SK-N-SH (cell line): Measurements from ENCODE around the gene ITGA1. TPM values are rescaled to one million over a fixed set of nuclear protein-coding genes. Genes with fewer than 3 reads are reported as not detected.
A peak's percentile ranks its signal among the peaks of the same experiment; 100 is the strongest.

Experiments
- CTCF ChIA-PET: fragments of 300-600, 350-600 bp; formaldehyde crosslinking; extraction: SDS; loops from one replicate; lab custom pipeline; 2021; lab: Yijun Ruan, JAX
- POLR2A ChIA-PET: fragments of 350-600 bp; sonication (Branson Sonifier 250); formaldehyde crosslinking; extraction: SDS; loops from one replicate; lab custom pipeline; 2020; ENCODE audit warnings: antibody characterized with exemption, inconsistent platforms; lab: Yijun Ruan, JAX
- DNase-seq: peaks from one replicate; pipeline ENCODE4 v3.0.0; 2012
- H2AFZ ChIP-seq: fragments of 200-600 bp; sonication (generic); 2 replicates; pipeline ENCODE4 v1.8.1; 2016; ENCODE audit warnings: antibody characterized with exemption, mild to moderate bottlenecking, low read depth
- H3F3A ChIP-seq: fragments of 200-600 bp; sonication (generic); replicated peaks from 2 replicates; pipeline ENCODE3; 2016; ENCODE audit warnings: antibody characterized with exemption, mild to moderate bottlenecking; ENCODE audit not compliant: insufficient read depth
- H3K27ac ChIP-seq, 2 experiments: fragments of 200-500 bp in 1 of 2; fragments of 200-600 bp in 1 of 2; sonication (Bioruptor generic) in 1 of 2; sonication (generic), shearing (Covaris generic) in 1 of 2; 2 replicates each; pipeline versions ENCODE4 v1.5.1 to v1.6.1; 2014 to 2016; ENCODE audit warnings: low read depth in 2 of 2, inconsistent platforms in 1 of 2, low read length in 1 of 2, mild to moderate bottlenecking in 1 of 2, mixed read lengths in 1 of 2
- H3K27me3 ChIP-seq: fragments of 200-600 bp; sonication (generic), shearing (Covaris generic); 2 replicates; pipeline ENCODE4 v1.6.1; 2016; ENCODE audit warnings: mixed run types; ENCODE audit not compliant: insufficient read depth
- H3K36me3 ChIP-seq, 2 experiments: fragments of 200-500 bp in 1 of 2; fragments of 200-600 bp in 1 of 2; sonication (Bioruptor generic) in 1 of 2; sonication (generic) in 1 of 2; replicated peaks in 1 of 2; 2 replicates each; pipeline versions ENCODE3 to v1.5.1; 2014 to 2016; ENCODE audit warnings: low read length in 1 of 2, mild to moderate bottlenecking in 1 of 2; ENCODE audit not compliant: insufficient read depth in 2 of 2, control insufficient read depth in 1 of 2
- H3K4me1 ChIP-seq, 2 experiments: fragments of 200-500 bp in 1 of 2; fragments of 200-600 bp in 1 of 2; sonication (Bioruptor generic) in 1 of 2; sonication (generic), shearing (Covaris generic) in 1 of 2; 2 replicates each; pipeline versions ENCODE4 v1.5.1 to v1.6.1; 2014 to 2016; ENCODE audit warnings: low read depth in 1 of 2, low read length in 1 of 2, mixed run types in 1 of 2; ENCODE audit not compliant: insufficient read depth in 2 of 2, control insufficient read depth in 1 of 2
- H3K4me2 ChIP-seq: fragments of 200-600 bp; sonication (generic), shearing (Covaris generic); 2 replicates; pipeline ENCODE4 v1.6.1; 2017; ENCODE audit warnings: mixed run types
- H3K4me3 ChIP-seq, 2 experiments: fragments of 200-500 bp in 1 of 2; fragments of 200-600 bp in 1 of 2; sonication (Bioruptor generic) in 1 of 2; sonication (generic), shearing (Covaris generic) in 1 of 2; 2 replicates each; pipeline versions ENCODE4 v1.5.1 to v1.8.1; 2014 to 2016; ENCODE audit warnings: low read depth in 2 of 2, inconsistent platforms in 1 of 2, low read length in 1 of 2, mild to moderate bottlenecking in 1 of 2, mixed read lengths in 1 of 2, moderate library complexity in 1 of 2
- H3K79me2 ChIP-seq: fragments of 200-600 bp; sonication (generic); 2 replicates; pipeline ENCODE4 v1.8.1; 2017; ENCODE audit warnings: mild to moderate bottlenecking; ENCODE audit not compliant: insufficient read depth
- H3K9ac ChIP-seq: fragments of 200-600 bp; sonication (generic); 2 replicates; pipeline ENCODE4 v1.6.1; 2017; ENCODE audit warnings: mixed run types
- H3K9me2 ChIP-seq: fragments of 200-600 bp; sonication (generic); 2 replicates; pipeline ENCODE4 v1.6.1; 2017; ENCODE audit warnings: mixed run types
- H3K9me3 ChIP-seq: fragments of 200-600 bp; sonication (generic); 2 replicates; pipeline ENCODE4 v1.6.1; 2017; ENCODE audit warnings: mixed run types, mild to moderate bottlenecking, moderate library complexity
- H4K20me1 ChIP-seq: fragments of 200-600 bp; sonication (generic); 2 replicates; pipeline ENCODE4 v1.6.1; 2017; ENCODE audit warnings: mild to moderate bottlenecking, mixed run types; ENCODE audit not compliant: insufficient read depth
- CHD2 ChIP-seq: fragments of 150-350 bp; IDR thresholded peaks from 2 replicates; pipeline ENCODE4 v1.6.1; 2018; ENCODE audit warnings: low read length; ENCODE audit not compliant: partially characterized antibody
- EP300 ChIP-seq, 2 experiments: IDR thresholded peaks; 2 replicates each; pipeline versions ENCODE4 v1.4.0 to v1.6.1; 2012; ENCODE audit warnings: borderline replicate concordance in 1 of 2, low read depth in 1 of 2, low read length in 1 of 2
- EZH2phosphoT487 ChIP-seq: fragments of 200-600 bp; sonication (generic); IDR thresholded peaks from 2 replicates; pipeline ENCODE4 v1.6.1; 2017; ENCODE audit warnings: low read depth, mixed run types, mild to moderate bottlenecking, antibody characterized with exemption, moderate library complexity, borderline replicate concordance
- FOSL2 ChIP-seq: IDR thresholded peaks from 2 replicates; pipeline ENCODE4 v1.4.0; 2012; ENCODE audit warnings: low read depth, mild to moderate bottlenecking, moderate library complexity, borderline replicate concordance
- FOXJ3 ChIP-seq: sonication (generic); formaldehyde crosslinking; IDR thresholded peaks from 2 replicates; pipeline ENCODE4 v1.5.1; 2020; ENCODE audit warnings: mild to moderate bottlenecking, missing genetic modification reagents
- FOXM1 ChIP-seq: IDR thresholded peaks from 2 replicates; pipeline ENCODE4 v1.4.0; 2012; ENCODE audit warnings: low read depth, mild to moderate bottlenecking
- GATA2 ChIP-seq: sonication (generic); formaldehyde crosslinking; IDR thresholded peaks from 2 replicates; pipeline ENCODE4 v1.5.0; 2020; ENCODE audit warnings: mild to moderate bottlenecking, missing genetic modification reagents
- JUND ChIP-seq: IDR thresholded peaks from 2 replicates; pipeline ENCODE4 v1.4.0; 2012
- MAX ChIP-seq: IDR thresholded peaks from 2 replicates; pipeline ENCODE4 v1.4.0; 2012; ENCODE audit warnings: low read depth
- NRF1 ChIP-seq: IDR thresholded peaks from 2 replicates; pipeline ENCODE4 v1.6.1; 2012; ENCODE audit warnings: low read depth, mild to moderate bottlenecking, low read length
- RCOR1 ChIP-seq: fragments of 150-350 bp; IDR thresholded peaks from 2 replicates; pipeline ENCODE4 v1.6.1; 2017; ENCODE audit warnings: antibody characterized with exemption, low read length
- RFX5 ChIP-seq: IDR thresholded peaks from 2 replicates; pipeline ENCODE4 v1.6.1; 2012; ENCODE audit warnings: mild to moderate bottlenecking, improper control_type of control experiment, low read length
- RXRA ChIP-seq: IDR thresholded peaks from 2 replicates; pipeline ENCODE4 v1.4.0; 2012; ENCODE audit warnings: low read depth, mild to moderate bottlenecking, borderline replicate concordance
- TAF1 ChIP-seq: IDR thresholded peaks from 2 replicates; pipeline ENCODE4 v1.6.1; 2012; ENCODE audit warnings: low read depth, mild to moderate bottlenecking, low read length, moderate library complexity, borderline replicate concordance
- TEAD4 ChIP-seq: IDR thresholded peaks from 2 replicates; pipeline ENCODE4 v1.4.0; 2012; ENCODE audit warnings: mild to moderate bottlenecking, borderline replicate concordance; ENCODE audit not compliant: insufficient read depth
- USF1 ChIP-seq: IDR thresholded peaks from 2 replicates; pipeline ENCODE4 v1.4.0; 2012; ENCODE audit warnings: low read depth, borderline replicate concordance
- YY1 ChIP-seq: IDR thresholded peaks from 2 replicates; pipeline ENCODE4 v1.4.0; 2012; ENCODE audit warnings: low read depth, mild to moderate bottlenecking
- ZBTB33 ChIP-seq: IDR thresholded peaks from 2 replicates; pipeline ENCODE4 v1.4.0; 2012; ENCODE audit warnings: low read depth, borderline replicate concordance
- WGBS: methylation state at CpG from one replicate; pipeline ENCODE4 v1.1.6; 2017; ENCODE audit warnings: low lambda C conversion rate; 5-methylcytosine and 5-hydroxymethylcytosine counted together
- polyA plus RNA-seq, 3 experiments: library from polyadenylated mRNA; depleted of rRNA; stranded (reverse); fragments of >200 nt; gene quantifications; 2 replicates each; pipeline ENCODE4 v1.2.3, GENCODE V29; 2012

Gene ITGA1
- polyA plus RNA-seq, 1 of the 3 experiments (the other 2 are of a cell fraction) = 7.7 TPM

GRCh38 chr5:52861368-52861767 lies 73.7 kb downstream of the ITGA1 start:
- H3K27me3 ChIP-seq = no peaks in the 10 kb centered on the region
- H3F3A ChIP-seq = peaks cover 17% of the 10 kb centered on the region
- TF ChIP-seq NRF1 (no peak), RXRA (no peak), MAX (no peak), RCOR1 (no peak), EP300 (IDR thresholded peaks at IDR 0.05; ENCODE audit: borderline replicate concordance in 1 of 2, low read depth in 1 of 2, low read length in 1 of 2) (no peak), ZBTB33 (no peak)
- H2AFZ ChIP-seq = no peak overlapping the region
- no peaks in the 10 kb centered on the region for H3K79me2 ChIP-seq
- no peaks in the 10 kb centered on the region for H4K20me1 ChIP-seq
- peaks cover 6 to 24% of the 10 kb centered on the region in 2 experiments for H3K4me1 ChIP-seq
- CTCF ChIA-PET = no interaction called here
- POLR2A ChIA-PET = no interaction called here
- DNase-seq = no peak
- 90% methylated on average over 5 of the region's 5 CpGs for WGBS
- H3K9me3 ChIP-seq = no peaks in the 10 kb centered on the region
- H3K9ac ChIP-seq = no peak overlapping the region
- H3K4me3 ChIP-seq = no peak overlapping the region
- no peak overlapping the region for H3K27ac ChIP-seq
- H3K4me2 ChIP-seq = no peak overlapping the region
- no peaks in the 10 kb centered on the region for H3K9me2 ChIP-seq
- peaks cover 8 to 12% of the 10 kb centered on the region in 2 experiments for H3K36me3 ChIP-seq

DNA sequence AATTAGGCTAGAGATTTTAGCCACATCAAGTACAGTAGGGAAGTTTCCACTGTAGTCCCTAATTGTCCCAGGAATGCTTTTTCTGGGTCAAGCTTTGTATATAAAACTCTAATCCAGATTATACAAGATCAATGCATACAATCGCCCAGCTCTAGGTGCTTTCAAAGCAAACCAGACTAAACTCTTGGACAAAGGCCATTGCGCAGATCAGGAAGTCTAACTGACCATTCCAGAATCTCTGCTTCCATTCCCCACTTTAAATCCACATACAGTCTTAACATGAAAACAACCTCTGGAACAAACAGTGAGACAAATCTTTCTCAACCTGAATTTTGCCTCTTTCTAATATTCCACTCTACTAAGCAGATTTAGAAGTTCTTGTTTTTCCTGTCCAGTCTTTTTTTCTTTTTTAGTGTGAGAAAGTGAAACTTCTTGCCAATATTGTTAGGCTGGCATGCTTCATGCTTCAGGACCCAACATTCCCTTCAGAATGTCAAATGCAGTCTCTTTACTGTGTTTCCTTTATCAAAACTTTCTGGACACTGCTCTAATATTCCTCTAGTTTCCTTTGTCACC lies 76.1 kb downstream of the ITGA1 start:
- Histone ChIP-seq H3K4me1 (peaks cover 6 to 23% of the 10 kb centered on the region in 2 experiments), H3K9me3 (no peaks in the 10 kb centered on the region), H3K27me3 (no peaks in the 10 kb centered on the region), H3K9me2 (no peaks in the 10 kb centered on the region), H3K9ac (peak overlapping the region; percentile 15; the same call in 1 of the 2 replicates), H3K4me3 (0 out of 4 replicates have a peak overlapping the region, but pooled peaks of 1 of the 2 experiments have one; percentile 10), H2AFZ (peak overlapping the region; percentile 41; the same call in 1 of the 2 replicates), H4K20me1 (no peaks in the 10 kb centered on the region), H3K27ac (peak overlapping the region; percentile 47 to 79; a peak in 3 of 4 replicates), H3K36me3 (peaks cover 10 to 15% of the 10 kb centered on the region in 2 experiments), H3K79me2 (no peaks in the 10 kb centered on the region), H3F3A (peaks cover 19% of the 10 kb centered on the region), H3K4me2 (peak overlapping the region; percentile 45)
- CTCF ChIA-PET = no interaction called here
- no peak for DNase-seq
- POLR2A ChIA-PET = no interaction called here
- 77% methylated on average over 2 of the region's 2 CpGs for WGBS
- TF ChIP-seq FOSL2 (no peak), EZH2phosphoT487 (no peak), YY1 (no peak), FOXJ3 (CRISPR knock-in tag) (no peak), USF1 (no peak), MAX (no peak), RXRA (no peak), CHD2 (no peak), GATA2 (no peak), TEAD4 (no peak), JUND (no peak), FOXM1 (no peak), TAF1 (no peak), RFX5 (no peak)
